GM18505 (cell line): ENCODE data around the gene MCMBP.

Experiments used
- ATAC-seq: cut with Tn5 transposase; IDR thresholded peaks from one replicate; pipeline ENCODE4 v1.9.1; 2021; ENCODE audit not compliant: unreplicated experiment
- POLR2A ChIP-seq: IDR thresholded peaks from 4 replicates; pipeline ENCODE4 v1.6.1; 2011; ENCODE audit warnings: borderline replicate concordance; ENCODE audit not compliant: insufficient read depth, insufficient read length; ENCODE audit errors: extremely low read depth

Gene MCMBP

DNA sequence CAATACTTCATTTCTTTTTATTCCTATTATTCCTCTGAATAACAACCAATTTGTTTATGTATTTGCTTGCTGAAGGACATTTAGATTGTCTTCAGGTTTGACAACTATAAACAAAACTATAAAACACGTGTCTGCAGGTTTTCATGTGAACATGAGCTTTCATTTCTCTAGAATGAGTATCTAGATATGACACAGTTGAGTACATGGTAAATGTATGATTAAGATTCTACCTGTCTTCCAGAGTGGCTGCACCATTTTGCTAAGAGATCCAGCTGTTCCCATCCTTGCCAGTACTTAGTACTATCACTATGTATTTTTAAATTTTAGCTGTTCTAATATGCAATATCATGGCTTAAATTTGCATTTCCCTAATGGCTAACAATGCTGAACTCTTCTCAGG lies 10.1 kb downstream of the MCMBP start:
- no peak for TF ChIP-seq POLR2A
- ATAC-seq, result no peak

DNA sequence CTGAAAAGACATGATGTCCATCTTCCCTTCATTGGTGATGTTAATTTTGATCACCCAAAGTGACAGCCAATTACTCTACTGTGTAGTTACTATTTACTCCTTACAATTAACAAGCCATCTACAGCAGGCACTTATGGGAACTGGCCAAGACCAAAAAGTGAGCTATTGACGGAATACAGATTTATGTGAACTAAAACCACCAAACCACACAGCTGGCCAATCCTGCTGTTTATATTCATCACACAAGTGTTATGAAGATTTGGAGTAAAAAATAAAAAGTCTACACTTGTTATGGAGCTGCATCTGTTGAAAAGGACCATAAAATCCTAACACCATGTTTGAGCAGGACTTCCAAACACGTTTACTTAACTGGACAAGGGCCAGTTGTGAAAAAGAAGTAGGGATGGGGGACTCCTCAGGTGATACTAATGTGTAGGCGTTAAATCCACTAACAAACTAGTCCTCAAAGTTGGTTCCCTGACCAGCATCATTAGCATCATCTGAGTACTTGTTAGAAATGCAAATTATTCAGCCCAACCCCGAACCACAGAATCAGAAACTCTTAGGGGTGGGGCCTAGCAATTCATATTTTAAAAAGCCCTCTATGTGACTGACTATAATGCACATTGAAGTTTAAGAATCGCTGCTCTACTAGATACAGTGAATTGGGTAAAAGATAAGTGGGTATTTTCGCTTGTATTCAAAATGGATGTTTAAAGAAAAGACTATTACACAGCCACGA lies 11.6 kb downstream of the MCMBP start:
- no peak for TF ChIP-seq POLR2A
- no peak for ATAC-seq

DNA sequence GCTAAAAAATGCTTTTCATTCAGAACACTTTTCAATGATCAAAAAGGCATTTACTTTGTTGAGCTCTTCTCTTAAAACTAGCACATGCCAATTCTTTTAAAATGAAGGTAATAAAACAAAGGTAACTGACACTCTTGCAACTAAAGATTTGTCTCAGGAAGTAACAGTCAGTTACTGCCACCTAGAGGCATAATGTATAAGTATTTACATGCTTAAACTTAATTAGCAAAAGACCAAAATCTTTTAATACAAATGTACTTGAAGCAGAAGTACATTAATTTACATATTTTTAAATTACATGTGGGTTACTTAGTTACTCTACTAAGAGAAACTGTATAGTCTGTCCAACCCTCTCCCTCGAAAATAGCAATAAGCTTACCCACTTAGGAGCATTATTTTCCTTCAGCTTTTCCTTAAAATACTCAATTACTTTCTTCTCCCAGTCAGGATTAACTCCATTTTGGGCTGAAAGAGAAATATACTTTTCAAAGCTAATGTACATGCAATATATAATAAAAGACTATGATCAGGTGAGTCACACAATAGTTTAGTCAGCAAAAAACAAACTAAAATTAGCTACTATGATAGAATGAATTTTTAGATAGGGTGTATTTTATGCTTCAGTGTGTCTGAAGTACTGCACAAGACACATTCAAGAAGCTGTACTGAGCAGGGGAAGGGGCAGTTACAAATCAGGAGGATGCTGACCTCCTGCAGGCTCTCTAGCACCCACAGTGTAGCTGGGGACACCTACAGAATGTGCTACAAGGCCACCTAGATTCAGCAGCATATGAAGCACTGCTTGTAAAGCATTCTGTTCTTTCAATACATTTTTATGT lies 13.0 kb downstream of the MCMBP start:
- no peak for TF ChIP-seq POLR2A
- no peak for ATAC-seq

DNA sequence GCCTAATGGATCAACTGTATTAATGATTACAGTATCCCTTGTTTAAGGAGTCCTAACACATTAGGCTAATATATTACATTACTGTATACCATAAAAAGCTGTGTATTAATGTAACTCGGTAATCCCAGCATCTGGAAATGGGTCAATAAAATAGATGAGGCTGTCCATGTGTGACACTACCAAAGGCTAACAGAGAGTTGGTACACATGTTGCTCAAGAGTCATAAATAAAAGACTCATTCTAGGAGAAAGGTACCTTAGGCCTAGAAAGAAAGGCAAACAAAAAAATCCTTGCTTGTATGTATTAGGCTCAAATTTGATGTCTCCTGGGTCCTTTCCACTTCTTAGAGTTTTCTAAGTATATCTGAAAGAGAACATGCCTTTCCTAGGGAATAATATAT lies 14.6 kb downstream of the MCMBP start:
- TF ChIP-seq POLR2A, result no peak
- ATAC-seq, result no peak

DNA sequence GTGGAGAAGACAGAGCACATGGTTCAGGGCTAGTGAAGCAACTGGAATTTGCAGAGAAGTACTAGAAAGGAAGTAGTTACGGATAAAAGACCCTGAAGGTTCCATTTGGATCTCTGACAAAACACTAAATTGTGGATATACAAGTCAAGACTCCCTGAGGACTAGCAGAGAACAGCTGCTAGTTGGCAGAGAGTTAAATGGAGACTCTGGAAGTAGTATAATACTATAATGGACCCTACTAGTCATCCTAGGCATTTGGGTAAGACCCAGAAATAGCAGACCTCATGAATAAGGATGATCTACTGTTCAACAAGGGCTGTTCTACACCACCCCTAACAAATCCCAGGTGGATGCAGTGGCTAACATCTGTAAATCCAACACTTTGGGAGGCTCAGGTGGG lies 19.1 kb downstream of the MCMBP start:
- TF ChIP-seq POLR2A, result no peak
- no peak for ATAC-seq

DNA sequence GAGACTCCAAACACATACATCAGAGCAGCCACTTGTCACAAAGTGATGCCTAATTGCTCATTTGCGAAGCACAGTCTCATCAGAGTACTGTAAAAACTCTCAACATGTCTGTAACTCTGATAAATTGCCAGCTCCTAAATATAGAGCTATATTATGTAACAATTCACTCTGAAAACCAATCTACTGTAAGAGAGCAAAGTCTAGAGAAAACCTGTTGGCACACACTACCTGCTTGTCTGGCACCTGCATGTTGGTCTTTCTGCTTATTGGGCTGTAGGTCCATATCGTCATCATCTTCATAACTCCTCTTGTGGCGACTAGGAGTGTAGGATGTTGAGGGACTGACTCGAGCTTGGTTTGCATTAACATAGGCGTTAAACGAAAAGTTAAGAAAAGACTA lies 19.8 kb downstream of the MCMBP start:
- no peak for TF ChIP-seq POLR2A
- no peak for ATAC-seq

DNA sequence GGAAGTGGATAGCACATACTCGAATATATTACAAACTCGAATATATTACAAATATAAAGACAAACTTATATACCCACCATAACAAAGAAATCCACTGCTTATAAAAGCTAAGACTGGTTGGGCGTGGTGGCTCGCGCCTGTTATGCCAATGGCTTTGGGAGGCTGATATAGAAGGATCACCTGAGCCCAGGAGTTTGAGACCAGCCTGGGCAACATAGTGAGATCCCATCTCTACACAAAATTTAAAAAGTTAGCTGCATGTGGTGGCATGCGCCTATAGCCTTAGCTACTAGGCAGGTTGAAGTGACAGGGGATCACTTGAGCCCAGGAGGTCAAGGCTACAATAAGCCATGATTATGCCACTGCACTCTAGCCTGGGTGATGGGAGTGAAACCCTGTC lies 20.4 kb downstream of the MCMBP start:
- ATAC-seq, result no peak
- TF ChIP-seq POLR2A, result no peak

DNA sequence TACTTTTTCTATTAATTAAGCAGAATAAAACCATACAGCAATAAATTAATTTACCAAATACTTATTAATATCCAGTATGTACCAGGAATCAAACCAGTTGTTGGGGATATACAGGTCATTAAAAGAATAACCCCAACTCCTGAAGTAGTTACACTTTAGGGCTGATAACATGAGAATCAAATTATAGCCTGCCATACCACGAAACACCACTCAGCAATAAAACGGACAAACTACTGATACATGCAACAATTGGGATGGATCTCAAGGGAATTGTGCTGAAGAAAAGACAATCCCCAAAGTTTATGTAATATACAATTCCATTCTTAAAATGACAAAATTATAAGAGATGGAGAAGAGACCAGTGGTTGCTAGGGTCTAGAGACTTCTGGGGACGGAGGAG lies 22.7 kb downstream of the MCMBP start:
- no peak for TF ChIP-seq POLR2A
- no peak for ATAC-seq

DNA sequence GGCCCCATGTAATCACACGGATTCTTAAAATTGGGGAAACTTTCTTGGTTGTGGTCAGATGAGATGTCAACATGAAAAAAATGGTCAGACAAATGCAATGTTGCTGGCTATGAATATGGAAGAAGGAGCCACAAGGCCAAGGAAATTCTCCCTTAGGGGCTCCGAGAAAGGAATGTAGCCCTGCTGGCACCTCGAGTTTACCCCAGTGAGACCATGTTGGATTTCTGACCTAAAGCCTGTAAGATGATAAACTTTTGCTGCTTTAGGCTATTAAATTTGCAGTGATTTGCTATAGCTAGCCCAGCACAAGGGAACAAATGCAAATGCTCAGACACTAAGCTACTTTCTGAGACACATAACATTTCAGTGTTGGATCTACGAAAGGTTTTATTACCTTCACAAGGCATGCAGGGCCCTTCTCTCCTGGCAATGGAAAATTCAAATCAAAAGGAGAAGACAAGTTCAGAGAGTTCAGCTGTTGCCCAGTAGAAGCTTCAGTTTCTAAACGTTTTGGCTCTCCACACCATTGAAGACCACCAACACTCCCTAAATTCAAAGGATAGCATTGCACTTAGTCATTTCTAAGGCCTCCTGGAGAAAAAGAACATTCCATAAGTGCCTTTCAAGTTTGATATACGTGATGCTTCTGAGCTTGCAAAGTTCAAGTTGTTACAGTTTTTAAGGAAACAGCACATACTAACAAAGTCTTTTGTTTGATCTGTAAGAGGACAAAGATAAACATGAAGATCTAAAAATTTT lies 23.4 kb downstream of the MCMBP start:
- no peak for TF ChIP-seq POLR2A
- ATAC-seq, result no peak

DNA sequence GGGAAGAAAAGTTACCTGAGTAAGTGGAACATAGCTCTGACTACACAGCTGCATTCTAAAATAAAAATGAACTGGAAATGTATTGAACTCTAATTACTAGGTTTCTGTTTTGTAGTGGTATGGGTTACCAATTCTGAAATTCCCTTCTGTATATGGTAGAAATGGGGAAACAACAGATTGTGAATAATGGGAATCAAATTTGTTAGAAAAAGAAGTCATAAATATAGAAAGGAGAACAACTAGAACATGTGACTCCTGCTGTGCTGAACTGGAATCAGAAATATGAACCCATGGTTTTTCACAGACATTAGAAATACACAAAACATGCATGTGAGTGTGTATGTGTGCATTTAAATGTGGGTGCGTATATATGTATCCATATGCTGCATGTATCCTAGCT lies 27.0 kb downstream of the MCMBP start:
- ATAC-seq, result no peak
- TF ChIP-seq POLR2A, result no peak

DNA sequence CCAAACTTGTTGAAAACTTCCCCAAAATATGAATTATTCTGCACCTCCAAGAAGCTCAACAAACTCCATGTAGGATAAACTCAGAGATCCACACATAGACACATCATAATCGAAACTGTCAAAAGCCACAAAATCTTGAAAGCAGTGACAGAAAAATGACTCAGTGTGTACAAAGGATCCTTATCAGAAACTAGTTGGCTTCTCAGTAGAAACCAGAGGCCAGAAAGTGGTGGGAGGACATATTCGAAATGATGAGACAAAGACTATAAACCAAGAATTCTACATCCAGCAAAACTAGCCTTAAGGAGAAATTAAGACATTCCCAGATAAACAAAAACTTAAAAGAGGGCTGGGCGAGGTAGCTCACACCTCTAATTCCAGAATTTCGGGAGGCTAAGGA lies 38.5 kb downstream of the MCMBP start:
- no peak for TF ChIP-seq POLR2A

DNA sequence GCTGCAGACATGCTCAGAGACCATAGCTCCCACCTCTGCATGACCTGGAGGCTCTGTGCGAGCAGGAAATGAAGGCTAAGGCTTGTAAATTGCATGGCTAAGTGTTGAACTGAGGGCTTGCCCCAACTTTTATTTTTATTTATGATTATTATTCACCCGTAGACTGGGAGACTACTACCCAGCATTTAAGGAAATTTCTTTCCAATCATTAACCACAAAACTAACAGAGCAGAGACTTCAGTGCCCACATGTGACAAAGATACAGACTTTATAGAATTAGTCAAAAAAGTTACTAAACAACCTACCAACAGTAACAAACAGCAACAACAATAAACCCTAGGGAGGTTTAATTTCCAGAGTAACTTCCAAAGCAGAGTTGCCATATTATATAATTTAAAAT lies 39.7 kb downstream of the MCMBP start:
- TF ChIP-seq POLR2A, result no peak
- no peak for ATAC-seq

More for the DNA sequence above, 38.5 kb downstream of the MCMBP start:
- ATAC-seq, result no peak

DNA sequence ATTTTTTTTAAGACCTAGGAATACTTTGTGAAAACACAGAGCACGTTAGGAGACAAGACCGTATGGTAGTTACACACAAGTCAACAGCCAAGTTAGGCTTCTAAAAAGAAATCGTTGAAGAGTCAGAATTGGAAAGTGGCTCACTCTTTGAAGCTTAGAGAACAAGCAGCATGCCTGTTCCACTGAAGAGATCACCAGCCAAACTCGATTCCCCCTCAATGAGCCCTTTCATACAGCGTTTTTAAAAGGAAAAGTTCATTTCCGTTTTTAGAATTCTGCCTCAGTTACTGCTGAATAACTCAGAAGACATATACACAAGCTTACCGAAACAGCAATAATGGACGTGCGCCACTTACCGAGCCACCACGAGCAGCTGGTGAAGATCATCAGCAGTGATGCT lies 41.0 kb downstream of the MCMBP start:
- no peak for ATAC-seq
- no peak for TF ChIP-seq POLR2A
